ENCODE measurements around the gene MEA1.

The MEA1 gene

GRCh38 chr6:43013843-43014433 is at the start of gene MEA1, which contains the start of gene KLHDC3:
TSS of gene MEA1 (minus strand) at chr6:43013946. CDS start at chr6:43013813, 133 bp downstream.
TSS of gene KLHDC3 (plus strand) at chr6:43014249. CDS start at chr6:43017193, 2,944 bp downstream.
- TF ChIP-seq CTCF (IDR thresholded peaks at IDR 0.05; ENCODE audit: insufficient read depth, missing control alignments), result no peak
- FAIRE-seq, result peak; percentile 38

GRCh38 chr6:43062818-43063217 is 49.1 kb upstream of the MEA1 start:
- no peak for TF ChIP-seq CTCF (IDR thresholded peaks at IDR 0.05; ENCODE audit: insufficient read depth, missing control alignments)
- DNase-seq (ENCODE audit: insufficient read length, low spot score), result no peak
- FAIRE-seq, result no peak

More at GRCh38 chr6:43013843-43014433, at the start of gene MEA1, which contains the start of gene KLHDC3:
- peak; percentile 91 for DNase-seq (ENCODE audit: insufficient read length, low spot score)

GRCh38 chr6:43061861-43062260 is 48.1 kb upstream of the MEA1 start:
- FAIRE-seq, result no peak
- DNase-seq (ENCODE audit: insufficient read length, low spot score), result no peak
- no peak for TF ChIP-seq CTCF (IDR thresholded peaks at IDR 0.05; ENCODE audit: insufficient read depth, missing control alignments)

- FAIRE-seq, result no peak
Observed at GRCh38 chr6:43060755-43061633, 47.2 kb upstream of the MEA1 start.

GRCh38 chr6:43060034-43060754 is 46.4 kb upstream of the MEA1 start:
- no peak for DNase-seq (ENCODE audit: insufficient read length, low spot score)
- FAIRE-seq, result no peak
- no peak for TF ChIP-seq CTCF (IDR thresholded peaks at IDR 0.05; ENCODE audit: insufficient read depth, missing control alignments)

More at GRCh38 chr6:43060755-43061633, 47.2 kb upstream of the MEA1 start:
- DNase-seq (ENCODE audit: insufficient read length, low spot score), result no peak
- TF ChIP-seq CTCF (IDR thresholded peaks at IDR 0.05; ENCODE audit: insufficient read depth, missing control alignments), result no peak

- TF ChIP-seq CTCF (IDR thresholded peaks at IDR 0.05; ENCODE audit: insufficient read depth, missing control alignments), result no peak
- FAIRE-seq (no peak), DNase-seq (ENCODE audit: insufficient read length, low spot score) (peak; percentile 99)
Observed at GRCh38 chr6:43059168-43060033, 45.7 kb upstream of the MEA1 start, which contains the start of the genes KLC4 and MRPL2. TSS of gene KLC4 (plus strand) at chr6:43059631. CDS start at chr6:43061336, 1,705 bp downstream. TSS of gene MRPL2 (minus strand) at chr6:43059434. CDS start at chr6:43059381, 53 bp downstream.

All from D721Med (cell line).